ENCODE measurements around the gene RNF213.

RNF213 gene

DNA sequence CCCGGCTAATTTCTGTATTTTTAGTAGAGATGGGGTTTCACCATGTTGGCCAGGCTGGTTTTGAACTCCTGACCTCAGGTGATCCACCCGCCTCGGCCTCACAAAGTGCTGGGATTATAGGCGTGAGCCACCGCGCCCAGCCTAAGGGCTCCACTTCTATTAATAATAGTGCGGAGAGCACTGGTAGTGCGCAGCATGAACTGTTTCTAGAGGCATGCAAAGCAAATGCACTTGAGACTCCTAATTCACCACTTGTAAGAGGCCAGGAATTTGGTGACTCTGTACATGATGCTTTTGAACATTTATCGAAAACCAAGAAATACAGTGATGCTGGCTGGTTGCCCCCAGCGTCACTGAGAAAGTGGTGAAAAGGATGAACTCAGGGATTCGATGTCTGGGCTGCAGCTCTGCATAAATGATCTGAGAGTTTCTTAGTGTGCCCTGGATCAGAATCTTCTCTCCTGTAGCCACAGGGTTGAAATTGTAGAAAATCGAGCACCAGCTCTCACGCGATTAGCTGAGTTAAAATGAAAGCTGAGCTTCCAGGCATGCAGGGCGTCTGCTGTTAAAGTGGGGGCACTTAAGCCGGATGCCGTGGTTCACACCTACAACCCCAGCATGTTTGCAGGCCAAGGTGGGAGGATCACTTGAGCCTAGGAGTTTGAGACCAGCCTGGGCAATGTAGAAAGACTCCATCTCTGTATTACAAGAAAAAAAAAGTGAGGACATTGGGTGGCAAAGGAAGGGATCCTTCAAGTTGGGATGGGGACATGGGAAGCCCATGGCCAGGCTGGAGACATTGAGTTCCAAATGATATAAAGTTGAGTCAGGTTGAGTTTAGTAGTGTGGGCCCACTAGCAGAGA, 4.8 kb downstream of the RNF213 start:
- H3K4me3 ChIP-seq (ENCODE audit: low read depth in 1 of 2, low read length in 1 of 2) = peak overlapping the region in 1 of 2 experiments; percentile 94
- H3K27ac ChIP-seq = no peak overlapping the region
- peaks cover 37 to 42% of the 10 kb centered on the region in 2 experiments for H3K4me1 ChIP-seq (ENCODE audit: control insufficient read depth in 1 of 2, insufficient read depth in 1 of 2, low read depth in 1 of 2, low read length in 1 of 2)
- H3K27me3 ChIP-seq = no peaks in the 10 kb centered on the region
- no peaks in the 10 kb centered on the region for H3K9me3 ChIP-seq
- H3K36me3 ChIP-seq = peaks cover 47% of the 10 kb centered on the region
- no peak for TF ChIP-seq CTCF (IDR thresholded peaks at IDR 0.05)

DNA sequence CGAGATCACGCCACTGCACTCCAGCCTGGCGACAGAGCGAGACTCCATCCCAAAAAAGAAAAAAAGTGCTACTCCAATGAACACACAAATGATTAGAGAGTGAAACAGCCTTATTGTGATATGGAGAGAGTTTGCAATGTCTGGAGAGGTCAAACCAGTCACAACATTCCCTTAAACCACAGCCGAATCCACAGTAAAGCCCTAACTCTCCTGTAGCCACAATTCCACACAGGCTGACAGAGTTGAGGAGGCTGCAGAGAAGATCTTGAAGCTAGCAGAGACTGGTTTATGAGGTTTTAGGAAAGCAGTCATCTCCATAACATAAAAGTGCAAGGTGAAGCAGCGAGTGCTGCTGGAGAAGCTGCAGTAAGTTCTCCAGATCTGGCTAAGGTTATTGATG, 6.7 kb downstream of the RNF213 start:
- no peak overlapping the region for H3K27ac ChIP-seq
- no peak for TF ChIP-seq CTCF (IDR thresholded peaks at IDR 0.05)
- H3K36me3 ChIP-seq = peaks cover 52% of the 10 kb centered on the region

GRCh38 chr17:80268427-80268826, 7.8 kb downstream of the RNF213 start:
- Histone ChIP-seq H3K9me3 (no peaks in the 10 kb centered on the region), H3K4me3 (ENCODE audit: low read depth in 1 of 2, low read length in 1 of 2) (no peak overlapping the region), H3K36me3 (peaks cover 62% of the 10 kb centered on the region), H3K4me1 (ENCODE audit: control insufficient read depth in 1 of 2, insufficient read depth in 1 of 2, low read depth in 1 of 2, low read length in 1 of 2) (peaks cover 15 to 19% of the 10 kb centered on the region in 2 experiments), H3K27ac (no peak overlapping the region), H3K27me3 (no peaks in the 10 kb centered on the region)
- no peak for TF ChIP-seq CTCF (IDR thresholded peaks at IDR 0.05)

More for the DNA sequence above, 6.7 kb downstream of the RNF213 start:
- Histone ChIP-seq H3K27me3 (no peaks in the 10 kb centered on the region), H3K4me1 (ENCODE audit: control insufficient read depth in 1 of 2, insufficient read depth in 1 of 2, low read depth in 1 of 2, low read length in 1 of 2) (peaks cover 26 to 30% of the 10 kb centered on the region in 2 experiments), H3K4me3 (ENCODE audit: low read depth in 1 of 2, low read length in 1 of 2) (no peak overlapping the region), H3K9me3 (no peaks in the 10 kb centered on the region)

DNA sequence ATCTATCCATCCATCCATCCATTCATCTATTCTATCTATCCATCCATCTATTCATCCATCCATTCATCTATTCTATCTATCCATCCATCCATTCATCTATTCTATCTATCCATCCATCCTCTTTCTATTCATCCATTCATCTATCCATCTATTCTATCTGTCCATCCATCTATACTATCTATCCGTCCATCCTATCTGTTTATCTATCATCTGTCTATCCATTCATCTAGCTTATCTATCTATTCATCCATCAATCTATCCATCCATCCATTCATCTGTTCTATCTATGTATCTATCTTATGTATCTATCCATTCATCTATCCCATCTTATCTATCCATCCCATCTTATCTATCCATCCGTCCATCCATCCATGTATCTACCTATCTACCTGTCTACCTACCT, 8.8 kb downstream of the RNF213 start:
- H3K4me3 ChIP-seq (ENCODE audit: low read depth in 1 of 2, low read length in 1 of 2) = no peak overlapping the region
- TF ChIP-seq CTCF (IDR thresholded peaks at IDR 0.05) = no peak
- no peaks in the 10 kb centered on the region for H3K27me3 ChIP-seq
- no peaks in the 10 kb centered on the region for H3K9me3 ChIP-seq
- H3K4me1 ChIP-seq (ENCODE audit: control insufficient read depth in 1 of 2, insufficient read depth in 1 of 2, low read depth in 1 of 2, low read length in 1 of 2) = peaks cover 6 to 9% of the 10 kb centered on the region in 2 experiments
- H3K27ac ChIP-seq = no peak overlapping the region
- peaks cover 71% of the 10 kb centered on the region for H3K36me3 ChIP-seq

DNA sequence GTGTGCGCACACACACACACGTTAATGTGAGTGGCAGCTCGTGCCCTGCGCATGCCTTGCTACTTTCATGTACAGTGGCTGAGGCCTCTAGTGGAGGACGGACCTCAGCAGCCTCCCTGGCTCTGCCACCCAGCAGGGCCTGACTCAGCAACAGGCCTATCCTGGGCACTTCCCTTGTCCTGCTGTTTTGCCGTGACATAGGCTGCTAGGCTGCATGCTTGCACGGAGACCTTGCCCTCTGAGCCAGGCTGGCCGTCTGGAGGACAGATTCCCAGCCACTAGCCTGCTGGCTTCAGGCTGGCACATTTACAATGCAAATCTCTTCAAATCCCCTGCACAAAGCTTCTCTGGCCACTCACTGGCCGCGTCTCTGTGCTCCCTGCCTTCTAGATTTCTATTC, 9.5 kb downstream of the RNF213 start:
- H3K27ac ChIP-seq = no peak overlapping the region
- H3K4me3 ChIP-seq (ENCODE audit: low read depth in 1 of 2, low read length in 1 of 2) = no peak overlapping the region
- H3K9me3 ChIP-seq = no peaks in the 10 kb centered on the region
- H3K4me1 ChIP-seq (ENCODE audit: control insufficient read depth in 1 of 2, insufficient read depth in 1 of 2, low read depth in 1 of 2, low read length in 1 of 2) = peaks cover 0 to 5% of the 10 kb centered on the region in 2 experiments
- no peak for TF ChIP-seq CTCF (IDR thresholded peaks at IDR 0.05)
- no peaks in the 10 kb centered on the region for H3K27me3 ChIP-seq
- H3K36me3 ChIP-seq = peaks cover 69% of the 10 kb centered on the region
